Cardiac fibroblast (primary cell): Measurements from ENCODE around the gene CCDC137.

Source experiments
- DNase-seq, 2 donors: peaks; one replicate each; pipeline versions ENCODE4 v3.0.0 to v3.0.0-alpha.2; 2010; ENCODE audit warnings: low read depth in 2 of 2
- H3K4me3 ChIP-seq, 2 donors: replicated peaks in 1 of 2; 1 replicate in 1 of 2; 2 replicates in 1 of 2; pipeline ENCODE4 v1.5.1; 2011; ENCODE audit warnings: low read depth in 2 of 2, low read length in 2 of 2, mild to moderate bottlenecking in 2 of 2, moderate library complexity in 1 of 2
- TF ChIP-seq, protein P1 (sequence below): IDR thresholded peaks from one replicate; pipeline ENCODE4 v1.5.1; 2011; ENCODE audit warnings: low read depth, mild to moderate bottlenecking, low read length, inconsistent platforms

Gene CCDC137

GRCh38 chr17:81651692-81652091, 14.8 kb upstream of the CCDC137 start:
- peak; percentile 84 to 94 for DNase-seq
- TF ChIP-seq, protein P1, sequence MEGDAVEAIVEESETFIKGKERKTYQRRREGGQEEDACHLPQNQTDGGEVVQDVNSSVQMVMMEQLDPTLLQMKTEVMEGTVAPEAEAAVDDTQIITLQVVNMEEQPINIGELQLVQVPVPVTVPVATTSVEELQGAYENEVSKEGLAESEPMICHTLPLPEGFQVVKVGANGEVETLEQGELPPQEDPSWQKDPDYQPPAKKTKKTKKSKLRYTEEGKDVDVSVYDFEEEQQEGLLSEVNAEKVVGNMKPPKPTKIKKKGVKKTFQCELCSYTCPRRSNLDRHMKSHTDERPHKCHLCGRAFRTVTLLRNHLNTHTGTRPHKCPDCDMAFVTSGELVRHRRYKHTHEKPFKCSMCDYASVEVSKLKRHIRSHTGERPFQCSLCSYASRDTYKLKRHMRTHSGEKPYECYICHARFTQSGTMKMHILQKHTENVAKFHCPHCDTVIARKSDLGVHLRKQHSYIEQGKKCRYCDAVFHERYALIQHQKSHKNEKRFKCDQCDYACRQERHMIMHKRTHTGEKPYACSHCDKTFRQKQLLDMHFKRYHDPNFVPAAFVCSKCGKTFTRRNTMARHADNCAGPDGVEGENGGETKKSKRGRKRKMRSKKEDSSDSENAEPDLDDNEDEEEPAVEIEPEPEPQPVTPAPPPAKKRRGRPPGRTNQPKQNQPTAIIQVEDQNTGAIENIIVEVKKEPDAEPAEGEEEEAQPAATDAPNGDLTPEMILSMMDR, result no peak
- H3K4me3 ChIP-seq, result no peak overlapping the region

DNA sequence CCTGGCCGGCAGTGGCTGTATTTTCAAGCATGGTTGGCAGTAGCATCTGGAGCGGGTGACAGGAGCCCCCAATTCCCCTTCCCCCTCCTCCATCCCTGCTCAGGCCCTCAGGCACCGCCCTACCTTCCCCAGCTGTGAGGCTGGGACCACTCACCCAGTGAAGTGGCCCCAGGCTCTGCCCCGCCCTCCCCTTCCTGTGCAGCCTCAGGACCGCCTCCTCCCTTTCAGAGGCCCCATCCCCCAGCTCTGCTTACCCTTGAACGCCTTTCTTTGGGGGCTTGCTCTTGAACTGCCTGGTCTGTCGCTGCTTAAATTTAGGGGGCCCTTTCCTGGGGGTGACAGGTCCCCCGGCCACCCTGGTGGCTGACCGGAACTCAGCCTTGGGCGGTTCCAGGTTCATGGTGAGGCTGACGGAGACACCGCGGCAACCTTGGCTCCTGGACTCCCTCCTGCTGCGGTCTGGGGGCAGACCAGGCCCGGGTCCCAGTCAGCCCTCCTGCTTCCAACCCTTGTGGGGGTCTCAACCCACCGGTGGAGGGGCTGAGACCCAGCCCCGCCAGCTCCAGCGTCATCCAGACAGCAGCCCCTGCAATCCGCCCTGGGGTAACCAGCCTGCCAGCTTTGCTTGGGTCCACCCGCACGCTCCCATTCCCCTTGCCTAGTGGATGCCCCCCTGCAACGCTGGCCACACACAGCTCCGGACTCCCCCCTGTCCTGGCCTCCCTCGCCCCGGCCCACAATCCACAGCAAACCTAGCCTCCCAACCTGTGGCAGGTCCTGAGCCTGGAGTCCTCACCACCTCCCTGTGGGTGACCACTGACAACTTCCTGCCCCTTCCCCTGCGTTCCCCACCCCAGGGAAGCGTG, 13.4 kb upstream of the CCDC137 start:
- no peak overlapping the region for H3K4me3 ChIP-seq
- TF ChIP-seq, protein P1, result no peak
- no peak for DNase-seq

GRCh38 chr17:81655378-81656117, 11.0 kb upstream of the CCDC137 start:
- TF ChIP-seq, protein P1, result no peak
- DNase-seq, result no peak
- no peak overlapping the region for H3K4me3 ChIP-seq

DNA sequence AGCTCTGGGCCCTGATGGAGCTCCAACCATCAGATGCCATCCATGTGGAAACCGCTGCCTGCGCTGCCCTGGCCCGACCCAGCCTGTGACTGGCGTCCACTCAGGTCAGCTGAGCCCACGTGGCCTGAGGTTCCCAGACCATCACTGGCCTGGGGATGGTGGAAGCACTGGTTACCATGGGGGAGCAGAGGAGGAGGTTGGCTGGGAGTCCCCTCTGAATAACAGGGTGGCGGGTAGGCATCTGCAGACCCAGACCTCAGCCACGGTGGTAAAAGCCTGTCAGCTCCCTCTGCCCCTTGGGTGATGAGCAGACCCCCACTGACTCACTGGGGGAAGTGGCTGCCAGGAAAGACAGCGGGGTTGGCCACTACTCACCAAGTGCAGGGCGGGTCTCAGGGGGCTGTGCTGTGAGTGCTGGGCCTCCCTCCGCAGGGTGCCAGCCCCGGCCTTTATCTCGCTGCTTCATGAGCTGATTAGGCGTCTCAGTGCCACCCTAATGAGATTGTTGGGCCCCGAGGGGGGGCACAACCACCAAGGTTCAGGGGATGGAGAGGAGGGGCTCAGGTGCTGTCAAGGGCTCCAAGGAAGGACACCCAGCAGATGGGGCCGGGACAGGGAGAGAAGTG, 10.3 kb upstream of the CCDC137 start, which contains the start of gene PDE6G:
Gene PDE6G, minus strand, starts transcription at position 425 of the 626 bp plus-strand sequence. CDS start 3,237 bp downstream, outside the sequence.
- TF ChIP-seq, protein P1, result no peak
- no peak for DNase-seq
- H3K4me3 ChIP-seq, result no peak within 1 kb of the TSS

DNA sequence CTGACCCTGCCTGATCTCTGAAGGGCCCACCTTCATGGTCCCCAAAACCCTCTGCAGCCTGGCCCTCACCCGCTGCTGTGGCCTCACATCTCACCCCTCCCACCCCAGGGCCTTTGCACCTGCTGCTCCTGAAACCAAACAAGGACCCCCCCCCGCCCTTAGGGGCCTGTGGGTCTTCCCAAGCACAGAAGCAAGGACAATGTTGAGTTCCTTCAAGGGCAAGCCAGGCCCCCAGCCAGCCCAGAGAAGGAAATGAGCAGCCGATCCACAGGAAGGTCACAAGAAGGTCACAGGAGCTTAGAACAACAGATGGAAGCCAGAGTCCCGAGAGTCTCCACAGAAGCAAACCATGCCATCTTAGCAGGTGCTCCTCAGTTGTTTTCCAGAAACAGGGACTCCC, 9.7 kb upstream of the CCDC137 start:
- H3K4me3 ChIP-seq, result no peak overlapping the region
- TF ChIP-seq, protein P1, result no peak
- peak in 1 of 2 donors; percentile 22 for DNase-seq

DNA sequence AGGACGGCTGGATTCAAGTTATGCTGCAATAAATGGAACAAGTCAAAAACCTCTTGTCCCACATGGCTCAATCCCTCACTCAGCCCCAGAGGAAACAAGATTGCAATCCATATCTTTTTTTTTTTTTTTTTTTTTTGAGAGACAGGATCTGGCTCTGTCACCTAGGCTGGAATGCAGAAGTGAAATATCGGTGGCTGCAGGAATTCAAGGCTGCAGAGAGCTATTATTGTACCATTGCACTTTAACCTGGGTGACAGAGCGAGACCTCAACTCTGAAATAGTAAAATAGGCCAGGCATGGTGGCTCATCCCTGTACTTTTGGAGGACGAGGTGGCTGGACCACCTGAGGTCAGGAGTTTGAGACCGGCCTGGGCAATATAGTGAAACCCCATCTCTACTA, 7.5 kb upstream of the CCDC137 start:
- H3K4me3 ChIP-seq, result no peak overlapping the region
- TF ChIP-seq, protein P1, result no peak
- no peak for DNase-seq
